H1 (cell line): ENCODE results near the gene CDK13. TPM values are rescaled to one million over a fixed set of nuclear protein-coding genes. Genes with fewer than 3 reads are reported as not detected.
A peak's percentile ranks its signal among the peaks of the same experiment; 100 is the strongest.

ENCODE experiments used
- CHD2 ChIP-seq: IDR thresholded peaks from 2 replicates; pipeline ENCODE4 v1.6.1; 2012; ENCODE audit warnings: low read length, improper control_type of control experiment
- CHD7 ChIP-seq: fragments of 300-600 bp; sonication (generic); IDR thresholded peaks from 2 replicates; pipeline ENCODE4 v1.7.1; 2012; ENCODE audit warnings: low read length, moderate library complexity, mild to moderate bottlenecking, inconsistent platforms; ENCODE audit not compliant: insufficient replicate concordance
- GTF2F1 ChIP-seq: IDR thresholded peaks from 2 replicates; pipeline ENCODE4 v1.6.1; 2012; ENCODE audit warnings: low read depth, low read length, improper control_type of control experiment, borderline replicate concordance
- JUN ChIP-seq: IDR thresholded peaks from 2 replicates; pipeline ENCODE4 v1.6.1; 2011; ENCODE audit warnings: low read depth, mild to moderate bottlenecking, improper control_type of control experiment, low read length
- JUND ChIP-seq: IDR thresholded peaks from 2 replicates; pipeline ENCODE4 v1.6.1; 2011; ENCODE audit warnings: mild to moderate bottlenecking, improper control_type of control experiment, low read length
- KDM1A ChIP-seq: fragments of 200-600, 300-600 bp; sonication (generic); IDR thresholded peaks from 2 replicates; pipeline ENCODE4 v1.7.1; 2016; ENCODE audit warnings: mild to moderate bottlenecking, low read length, borderline replicate concordance
- SP4 ChIP-seq: IDR thresholded peaks from 2 replicates; pipeline ENCODE4 v1.6.1; 2012; ENCODE audit warnings: low read length, inconsistent platforms
- SRF ChIP-seq: IDR thresholded peaks from 2 replicates; pipeline ENCODE4 v1.6.1; 2011; ENCODE audit warnings: mild to moderate bottlenecking, low read depth, low read length, moderate library complexity
- USF2 ChIP-seq: IDR thresholded peaks from 2 replicates; pipeline ENCODE4 v1.6.1; 2011; ENCODE audit warnings: low read length, improper control_type of control experiment
- polyA plus RNA-seq, 7 experiments: library from polyadenylated mRNA; depleted of rRNA in 3 of 7; stranded (reverse) in 5 of 7; unstranded in 2 of 7; fragments of >200 nt in 5 of 7; fragments of 200-250 nt in 2 of 7; gene quantifications; 1 replicate in 5 of 7; 2 replicates in 1 of 7; 4 replicates in 1 of 7; pipeline versions ENCODE4 v1.2.1 to v1.2.3, GENCODE V29; 2011 to 2013; ENCODE audit warnings: missing spikeins in 2 of 7, mixed read lengths in 2 of 7
- total RNA-seq: library from RNA; stranded (reverse); fragmentation: NEBNext Ultra II Directional; extraction: Animal tissue kit (Norgen Biotek cat#: 25700); gene quantifications from 2 replicates; pipeline ENCODE4 v1.2.1, GENCODE V29; 2021

Gene CDK13
- total and polyA plus RNA-seq, 2 of the 8 experiments (the other 6 are each of a cell fraction or from before 2014, with no cell fraction given), result 22.6 to 49.5 TPM

- no peak for TF ChIP-seq JUN
- no peak for TF ChIP-seq USF2
- no peak for TF ChIP-seq CHD2
- peak; percentile 47; the same call in 1 of the 2 replicates for TF ChIP-seq JUND
- no peak for TF ChIP-seq KDM1A
- TF ChIP-seq SRF, result peak; percentile 42; the same call in 1 of the 2 replicates
- TF ChIP-seq GTF2F1, result peak; percentile 22
- TF ChIP-seq SP4, result peak; percentile 85
- no peak for TF ChIP-seq CHD7
Measured at GRCh38 chr7:40134428-40135316, 184.6 kb downstream of the CDK13 start, which contains the start of the genes MPLKIP and SUGCT (continued).
